ENCODE data around the gene FXYD7. TPM values are rescaled to one million over a fixed set of nuclear protein-coding genes. Genes with fewer than 3 reads are reported as not detected.

The FXYD7 gene
- polyA plus RNA-seq, 1 donor (not counting 4 experiments of a cell fraction or from before 2014, with no cell fraction given): not detected

GRCh38 chr19:35177377-35178274, 34.6 kb downstream of the FXYD7 start:
- TF ChIP-seq CTCF (optimal IDR thresholded peaks at IDR 0.05 in 1 of 3, IDR thresholded peaks at IDR 0.05 in 1 of 3, conservative IDR thresholded peaks at IDR 0.05 in 1 of 3; ENCODE audit: extremely low read depth in 1 of 3, insufficient read depth in 2 of 3, low read length in 3 of 3) (no peak), EZH2 (IDR thresholded peaks at IDR 0.05; ENCODE audit: low read length) (no peak)
- Histone ChIP-seq H3K9me3 (ENCODE audit: control insufficient read depth, low read depth, low read length) (no peaks in the 10 kb centered on the region), H4K20me1 (ENCODE audit: control insufficient read depth, extremely low read depth, insufficient read depth, low read length) (no peaks in the 10 kb centered on the region), H3K79me2 (ENCODE audit: control insufficient read depth, insufficient read depth, low read length) (no peaks in the 10 kb centered on the region), H3K9me1 (ENCODE audit: control insufficient read depth, extremely low read depth, insufficient read depth, low read length) (no peaks in the 10 kb centered on the region), H3K9ac (ENCODE audit: control insufficient read depth, extremely low read depth, insufficient read depth, low read length) (no peak overlapping the region), H3K27me3 (ENCODE audit: control insufficient read depth, extremely low read depth, insufficient read depth, low read length) (no peaks in the 10 kb centered on the region), H3K4me3 (ENCODE audit: control insufficient read depth in 2 of 3, extremely low read depth in 1 of 3, insufficient read depth in 2 of 3, low read depth in 1 of 3, low read length in 3 of 3) (no peak overlapping the region), H2AFZ (ENCODE audit: control insufficient read depth, low read length) (no peak overlapping the region), H3K36me3 (ENCODE audit: control insufficient read depth in 2 of 2, extremely low read depth in 1 of 2, insufficient read depth in 2 of 2, low read length in 2 of 2) (no peaks in the 10 kb centered on the region), H3K4me2 (ENCODE audit: control insufficient read depth, extremely low read depth, insufficient read depth, low read depth, low read length) (no peak overlapping the region), H3K27ac (ENCODE audit: control insufficient read depth, insufficient read depth, low read length) (no peak overlapping the region), H3K4me1 (ENCODE audit: control insufficient read depth, extremely low read depth, insufficient read depth, low read length) (peaks cover 8% of the 10 kb centered on the region)
- DNase-seq (ENCODE audit: low read depth, low spot score) (no peak), FAIRE-seq (no peak)
- dilution Hi-C loops (cut with MboI; ENCODE audit: extremely low pct_ligation_motif_present, low sequenced_read_pairs): no loop called here

- Histone ChIP-seq H3K9me3 (ENCODE audit: control insufficient read depth, low read depth, low read length) (no peaks in the 10 kb centered on the region), H3K79me2 (ENCODE audit: control insufficient read depth, insufficient read depth, low read length) (no peaks in the 10 kb centered on the region), H3K9ac (ENCODE audit: control insufficient read depth, extremely low read depth, insufficient read depth, low read length) (no peak overlapping the region), H3K4me2 (ENCODE audit: control insufficient read depth, extremely low read depth, insufficient read depth, low read depth, low read length) (no peak overlapping the region), H3K36me3 (ENCODE audit: control insufficient read depth in 2 of 2, extremely low read depth in 1 of 2, insufficient read depth in 2 of 2, low read length in 2 of 2) (no peaks in the 10 kb centered on the region), H3K27ac (ENCODE audit: control insufficient read depth, insufficient read depth, low read length) (no peak overlapping the region), H3K27me3 (ENCODE audit: control insufficient read depth, extremely low read depth, insufficient read depth, low read length) (no peaks in the 10 kb centered on the region), H3K4me1 (ENCODE audit: control insufficient read depth, extremely low read depth, insufficient read depth, low read length) (peaks cover 8% of the 10 kb centered on the region), H3K4me3 (ENCODE audit: control insufficient read depth in 2 of 3, extremely low read depth in 1 of 3, insufficient read depth in 2 of 3, low read depth in 1 of 3, low read length in 3 of 3) (no peak overlapping the region), H2AFZ (ENCODE audit: control insufficient read depth, low read length) (no peak overlapping the region), H3K9me1 (ENCODE audit: control insufficient read depth, extremely low read depth, insufficient read depth, low read length) (no peaks in the 10 kb centered on the region), H4K20me1 (ENCODE audit: control insufficient read depth, extremely low read depth, insufficient read depth, low read length) (no peaks in the 10 kb centered on the region)
- dilution Hi-C loops (cut with MboI; ENCODE audit: extremely low pct_ligation_motif_present, low sequenced_read_pairs): no loop called here
- TF ChIP-seq CTCF (optimal IDR thresholded peaks at IDR 0.05 in 1 of 3, IDR thresholded peaks at IDR 0.05 in 1 of 3, conservative IDR thresholded peaks at IDR 0.05 in 1 of 3; ENCODE audit: extremely low read depth in 1 of 3, insufficient read depth in 2 of 3, low read length in 3 of 3) (no peak), EZH2 (IDR thresholded peaks at IDR 0.05; ENCODE audit: low read length) (no peak)
- DNase-seq (ENCODE audit: low read depth, low spot score) (no peak), FAIRE-seq (no peak)
These were observed 35.6 kb downstream of the FXYD7 start for GRCh38 chr19:35178701-35179100.
